HEK293T (cell line): ENCODE results near the gene BSN.

Experiments
- CTCF ChIA-PET: fragments of 350-600 bp; formaldehyde crosslinking; extraction: SDS; loops from one replicate; lab custom pipeline; 2021; ENCODE audit warnings: antibody characterized with exemption, inconsistent platforms; lab: Yijun Ruan, JAX
- POLR2A ChIA-PET: fragments of 350-600 bp; formaldehyde crosslinking; extraction: SDS; loops from one replicate; lab custom pipeline; 2020; ENCODE audit warnings: antibody characterized with exemption, inconsistent platforms; lab: Yijun Ruan, JAX
- DNase-seq: peaks from one replicate; pipeline ENCODE4 v3.0.0; 2012; ENCODE audit warnings: mixed read lengths; ENCODE audit errors: extremely low spot score
- ARNT ChIP-seq: fragments of 450-650 bp; IDR thresholded peaks from 2 replicates; pipeline ENCODE4 v1.6.1; 2017; ENCODE audit warnings: mild to moderate bottlenecking
- BHLHE40 ChIP-seq: fragments of 450-650 bp; IDR thresholded peaks from 2 replicates; pipeline ENCODE4 v1.6.1; 2016; ENCODE audit warnings: mild to moderate bottlenecking, moderate library complexity, borderline replicate concordance
- CTBP1 ChIP-seq: fragments of 450-650 bp; IDR thresholded peaks from 2 replicates; pipeline ENCODE4 v1.6.1; 2016; ENCODE audit warnings: borderline replicate concordance
- ELF4 ChIP-seq: fragments of 450-650 bp; IDR thresholded peaks from 2 replicates; pipeline ENCODE4 v1.6.1; 2017; ENCODE audit warnings: antibody characterized with exemption
- FOXA1 ChIP-seq: fragments of 450-650 bp; IDR thresholded peaks from 2 replicates; pipeline ENCODE4 v1.6.1; 2016; ENCODE audit warnings: mild to moderate bottlenecking
- FOXK2 ChIP-seq: fragments of 450-650 bp; IDR thresholded peaks from 2 replicates; pipeline ENCODE4 v1.6.1; 2016; ENCODE audit warnings: mild to moderate bottlenecking
- FOXM1 ChIP-seq: fragments of 450-650 bp; IDR thresholded peaks from 2 replicates; pipeline ENCODE4 v1.6.1; 2017; ENCODE audit warnings: mild to moderate bottlenecking, borderline replicate concordance
- HDGF ChIP-seq: fragments of 450-650 bp; IDR thresholded peaks from 2 replicates; pipeline ENCODE4 v1.6.1; 2017; ENCODE audit warnings: antibody characterized with exemption, borderline replicate concordance
- L3MBTL2 ChIP-seq: fragments of 450-650 bp; conservative IDR thresholded peaks from 2 replicates; pipeline ENCODE4 v1.6.1; 2016; ENCODE audit warnings: mild to moderate bottlenecking
- LEF1 ChIP-seq: fragments of 450-650 bp; IDR thresholded peaks from 2 replicates; pipeline ENCODE4 v1.6.1; 2017; ENCODE audit warnings: mild to moderate bottlenecking, borderline replicate concordance
- NFRKB ChIP-seq: fragments of 450-650 bp; IDR thresholded peaks from 2 replicates; pipeline ENCODE4 v1.6.1; 2016; ENCODE audit warnings: mild to moderate bottlenecking, moderate library complexity
- PKNOX1 ChIP-seq: fragments of 450-650 bp; IDR thresholded peaks from 2 replicates; pipeline ENCODE4 v1.6.1; 2016
- SP1 ChIP-seq: fragments of 450-650 bp; IDR thresholded peaks from 2 replicates; pipeline ENCODE4 v1.6.1; 2017
- SUZ12 ChIP-seq: fragments of 450-650 bp; IDR thresholded peaks from 2 replicates; pipeline ENCODE4 v1.6.1; 2016; ENCODE audit warnings: mild to moderate bottlenecking
- TARDBP ChIP-seq: fragments of 450-650 bp; IDR thresholded peaks from 2 replicates; pipeline ENCODE4 v1.6.1; 2016
- ZNF384 ChIP-seq: fragments of 450-650 bp; IDR thresholded peaks from 2 replicates; pipeline ENCODE4 v1.6.1; 2016

The BSN gene

GRCh38 chr3:49523756-49524747 is 30.2 kb upstream of the BSN start:
- POLR2A ChIA-PET = interaction anchor here (1.0 kb wide), 1 partner anchor 112 kb away, joined by 3 read pairs; the partner anchor contains the start of gene RHOA
- CTCF ChIA-PET = no interaction called here
- no peak for TF ChIP-seq LEF1
- no peak for TF ChIP-seq L3MBTL2
- no peak for TF ChIP-seq SUZ12
- TF ChIP-seq PKNOX1 = no peak
- TF ChIP-seq NFRKB = no peak
- no peak for DNase-seq

- ChIA-PET POLR2A (no interaction called here), CTCF (interaction anchor here (1.2 kb wide), 1 partner anchor 10 kb away, joined by 3 read pairs; no protein-coding TSS in a partner anchor)
- DNase-seq = no peak
- TF ChIP-seq SUZ12 (no peak), NFRKB (no peak), TARDBP (no peak), L3MBTL2 (no peak), BHLHE40 (no peak), CTBP1 (no peak), ELF4 (no peak), LEF1 (no peak), PKNOX1 (no peak), FOXA1 (no peak), ARNT (no peak), FOXM1 (no peak), HDGF (no peak), SP1 (no peak), FOXK2 (no peak), ZNF384 (no peak)
These were observed 24.7 kb upstream of the BSN start for GRCh38 chr3:49529567-49529966.

- no peak for TF ChIP-seq LEF1
- no peak for TF ChIP-seq TARDBP
- no peak for TF ChIP-seq FOXK2
- no peak for TF ChIP-seq FOXM1
- CTCF ChIA-PET = no interaction called here
- DNase-seq = no peak
- POLR2A ChIA-PET = no interaction called here
These were observed 24.0 kb upstream of the BSN start for GRCh38 chr3:49530231-49530630.

- POLR2A ChIA-PET = no interaction called here
- TF ChIP-seq PKNOX1 (no peak), ZNF384 (no peak), FOXA1 (no peak), HDGF (no peak), FOXK2 (no peak), FOXM1 (no peak), L3MBTL2 (no peak), NFRKB (no peak), CTBP1 (no peak), SUZ12 (no peak), SP1 (no peak), ARNT (no peak), ELF4 (no peak), TARDBP (no peak), LEF1 (no peak), BHLHE40 (no peak)
- CTCF ChIA-PET = no interaction called here
- DNase-seq = no peak
These were observed 23.6 kb upstream of the BSN start for GRCh38 chr3:49530701-49531100.

- no peak for DNase-seq
- POLR2A ChIA-PET = no interaction called here
- TF ChIP-seq ZNF384 = no peak
- TF ChIP-seq FOXM1 = no peak
- no peak for TF ChIP-seq ARNT
- no peak for TF ChIP-seq ELF4
- no peak for TF ChIP-seq HDGF
- TF ChIP-seq LEF1 = no peak
- TF ChIP-seq NFRKB = no peak
- no peak for TF ChIP-seq CTBP1
- TF ChIP-seq SP1 = no peak
- TF ChIP-seq L3MBTL2 = no peak
- TF ChIP-seq BHLHE40 = no peak
- no peak for TF ChIP-seq PKNOX1
- TF ChIP-seq FOXK2 = no peak
- TF ChIP-seq SUZ12 = no peak
- TF ChIP-seq TARDBP = no peak
- CTCF ChIA-PET = no interaction called here
These were observed 23.1 kb upstream of the BSN start for GRCh38 chr3:49531218-49531617.
